ENCODE results near the gene TSEN2.
"Not testable (repeated sequence)": the region's sequence is repeated elsewhere in the genome, so short reads cannot be mapped to it uniquely, and the experiment has no call there.

TSEN2 gene

GRCh38 chr3:12521010-12521409, 36.7 kb downstream of the TSEN2 start:
- H3K4me3 ChIP-seq (ENCODE audit: low read depth, low read length), result no peak overlapping the region
- no peak for TF ChIP-seq CTCF (IDR thresholded peaks at IDR 0.05; ENCODE audit: low read depth, low read length)

- H3K4me3 ChIP-seq (ENCODE audit: low read depth, low read length), result no peak overlapping the region
- no peak for TF ChIP-seq CTCF (IDR thresholded peaks at IDR 0.05; ENCODE audit: low read depth, low read length)
Measured at GRCh38 chr3:12522721-12523120, 38.4 kb downstream of the TSEN2 start.

- TF ChIP-seq CTCF (IDR thresholded peaks at IDR 0.05; ENCODE audit: low read depth, low read length), result no peak
- no peak overlapping the region for H3K4me3 ChIP-seq (ENCODE audit: low read depth, low read length)
Measured at GRCh38 chr3:12527757-12528143, 43.5 kb downstream of the TSEN2 start.

GRCh38 chr3:12532182-12532581, 47.9 kb downstream of the TSEN2 start:
- H3K4me3 ChIP-seq (ENCODE audit: low read depth, low read length), result no peak overlapping the region
- TF ChIP-seq CTCF (IDR thresholded peaks at IDR 0.05; ENCODE audit: low read depth, low read length), result no peak

- TF ChIP-seq CTCF (IDR thresholded peaks at IDR 0.05; ENCODE audit: low read depth, low read length), result no peak
Measured at GRCh38 chr3:12536423-12536822, 52.1 kb downstream of the TSEN2 start.

GRCh38 chr3:12541625-12542024, 57.3 kb downstream of the TSEN2 start:
- TF ChIP-seq CTCF (IDR thresholded peaks at IDR 0.05; ENCODE audit: low read depth, low read length), result no peak
- H3K4me3 ChIP-seq (ENCODE audit: low read depth, low read length), result no peak overlapping the region

More at GRCh38 chr3:12536423-12536822, 52.1 kb downstream of the TSEN2 start:
- no peak overlapping the region for H3K4me3 ChIP-seq (ENCODE audit: low read depth, low read length)

GRCh38 chr3:12543497-12543896, 59.2 kb downstream of the TSEN2 start:
- not testable (repeated sequence) for H3K4me3 ChIP-seq (ENCODE audit: low read depth, low read length)

- no peak for TF ChIP-seq CTCF (IDR thresholded peaks at IDR 0.05; ENCODE audit: low read depth, low read length)
- no peak overlapping the region for H3K4me3 ChIP-seq (ENCODE audit: low read depth, low read length)
Measured at GRCh38 chr3:12544652-12545472, 60.6 kb downstream of the TSEN2 start.
